OCI-LY3 (cell line): ENCODE measurements around the gene SDC1.

Experiments
- CTCF ChIP-seq: fragments of 200-600, 300-600 bp; sonication (generic); IDR thresholded peaks from 2 replicates; pipeline ENCODE4 v1.5.1; 2014; ENCODE audit warnings: antibody characterized with exemption, low read length, low read depth
- EZH2phosphoT487 ChIP-seq: fragments of 200-600 bp; shearing (Covaris generic); IDR thresholded peaks from 2 replicates; pipeline ENCODE4 v1.6.1; 2018; ENCODE audit warnings: antibody characterized with exemption, mixed run types, low read depth

GRCh38 chr2:20188201-20188600 lies 36.7 kb downstream of the SDC1 start:
- TF ChIP-seq CTCF (no peak), EZH2phosphoT487 (no peak)
